ENCODE measurements around the gene DNAH17. TPM values are rescaled to one million over a fixed set of nuclear protein-coding genes. Genes with fewer than 3 reads are reported as not detected.

DNAH17 gene
- total and polyA plus RNA-seq, 2 of the 8 experiments (the other 6 are each of a cell fraction or from before 2014, with no cell fraction given) = 0.14 to 0.67 TPM

- Histone ChIP-seq H4K5ac (ENCODE audit: insufficient read length, low read depth, low read length) (no peak overlapping the region), H2BK5ac (ENCODE audit: low read depth, low read length) (no peak overlapping the region), H3K36me3 (ENCODE audit: control insufficient read depth in 2 of 4, insufficient read depth in 4 of 4, low read length in 3 of 4) (no peaks in the 10 kb centered on the region), H3K56ac (replicated peaks; ENCODE audit: insufficient read length, low read depth, low read length) (no peak overlapping the region), H2BK15ac (ENCODE audit: low read length) (no peak overlapping the region), H2BK12ac (ENCODE audit: low read depth, low read length) (0 out of 2 replicates have a peak overlapping the region, but pooled peaks have one; percentile 5), H3K4me1 (replicated peaks in 1 of 4; ENCODE audit: control insufficient read depth in 3 of 4, insufficient read depth in 4 of 4, low read length in 3 of 4) (peaks cover 0 to 3% (median 1%) of the 10 kb centered on the region in 4 experiments; a peak in 2 of 7 replicates), H3K4me3 (ENCODE audit: extremely low read depth in 1 of 4, insufficient read depth in 2 of 4, low read depth in 3 of 4, low read length in 4 of 4) (no peak overlapping the region), H3K79me2 (ENCODE audit: control insufficient read depth in 1 of 2, insufficient read depth in 2 of 2, low read length in 2 of 2) (no peaks in the 10 kb centered on the region), H3K27ac (ENCODE audit: low read depth, low read length) (no peak overlapping the region), H3K14ac (ENCODE audit: insufficient read length) (no peak overlapping the region), H3K79me1 (ENCODE audit: low read depth, low read length) (no peaks in the 10 kb centered on the region), H2AFZ (ENCODE audit: low read length) (no peak overlapping the region), H3K4me2 (ENCODE audit: insufficient read depth in 1 of 2, low read depth in 2 of 2, low read length in 2 of 2) (no peak overlapping the region), H3K18ac (ENCODE audit: extremely low read depth, low read length) (no peak overlapping the region), H3K23ac (ENCODE audit: insufficient read length) (no peak overlapping the region), H3K23me2 (ENCODE audit: low read depth, low read length) (no peaks in the 10 kb centered on the region), H4K91ac (replicated peaks; ENCODE audit: insufficient read length, low read length) (no peak overlapping the region), H3K27me3 (replicated peaks in 1 of 4; ENCODE audit: control insufficient read depth in 3 of 4, extremely low read depth in 1 of 4, insufficient read depth in 3 of 4, low read length in 3 of 4) (no peaks in the 10 kb centered on the region), H4K20me1 (replicated peaks in 1 of 2; ENCODE audit: control insufficient read depth in 1 of 2, insufficient read depth in 2 of 2, low read length in 2 of 2) (no peaks in the 10 kb centered on the region), H4K8ac (ENCODE audit: extremely low read depth, insufficient read depth, low read length) (no peak overlapping the region), H3K4ac (replicated peaks; ENCODE audit: insufficient read length, low read depth, low read length) (no peak overlapping the region), H2AK5ac (ENCODE audit: low read depth, low read length) (no peak overlapping the region), H2BK120ac (replicated peaks; ENCODE audit: low read depth, low read length) (no peak overlapping the region), H3K9ac (replicated peaks in 1 of 4; ENCODE audit: extremely low read depth in 1 of 4, low read depth in 3 of 4, low read length in 3 of 4) (no peak overlapping the region), H2BK20ac (ENCODE audit: low read length) (no peak overlapping the region), H3K9me3 (ENCODE audit: insufficient read depth in 2 of 2, low read depth in 1 of 2, low read length in 1 of 2) (no peaks in the 10 kb centered on the region)
- CTCF ChIA-PET (ENCODE audit: partially characterized antibody) = interaction anchor here (0.6 to 2.0 kb wide), 6 partner anchors 13 to 120 kb away, joined by 3 to 6 read pairs (median 4); no protein-coding TSS in a partner anchor
- WGBS, 2 experiments (ENCODE audit: extremely low coverage in 1 of 2, insufficient coverage in 1 of 2, insufficient read length in 1 of 2, insufficient replicate concordance in 2 of 2, low coverage in 1 of 2, low lambda C conversion rate in 2 of 2, missing lambda C conversion rate in 1 of 2) = 93% methylated on average over 15 of the region's 16 CpGs; no CpG with 5 or more reads in 1 of the 2 experiments
- POLR2A ChIA-PET (ENCODE audit: partially characterized antibody) = no interaction called here
- FAIRE-seq = no peak
- DNase-seq (ENCODE audit: low read depth in 1 of 2, low spot score in 2 of 2) = no peak
- TF ChIP-seq SIX5 (IDR thresholded peaks at IDR 0.05; ENCODE audit: low read depth, low read length) = no peak
- no peak for TF ChIP-seq CHD2 (IDR thresholded peaks at IDR 0.05; ENCODE audit: low read length)
- no peak for TF ChIP-seq USF2 (IDR thresholded peaks at IDR 0.05; ENCODE audit: low read length)
- TF ChIP-seq SIRT6 (IDR thresholded peaks at IDR 0.05; ENCODE audit: low read length) = no peak
- no peak for TF ChIP-seq JUND (IDR thresholded peaks at IDR 0.05; ENCODE audit: low read length)
- TF ChIP-seq RAD21 (IDR thresholded peaks at IDR 0.05 in 1 of 2, conservative IDR thresholded peaks at IDR 0.05 in 1 of 2; ENCODE audit: low read depth in 2 of 2, low read length in 2 of 2) = no peak
- TF ChIP-seq RBBP5 (IDR thresholded peaks at IDR 0.05; ENCODE audit: borderline replicate concordance, low read depth, low read length) = no peak
- TF ChIP-seq CEBPB (IDR thresholded peaks at IDR 0.05; ENCODE audit: low read depth, low read length) = no peak
- no peak for TF ChIP-seq HDAC6 (IDR thresholded peaks at IDR 0.05; ENCODE audit: low read depth, low read length)
- no peak for TF ChIP-seq FOSL1 (IDR thresholded peaks at IDR 0.05; ENCODE audit: insufficient read depth, low read depth, low read length)
- TF ChIP-seq EZH2 (IDR thresholded peaks at IDR 0.05; ENCODE audit: low read depth, low read length, severe bottlenecking) = no peak
- no peak for TF ChIP-seq JUN (IDR thresholded peaks at IDR 0.05; ENCODE audit: low read depth, low read length)
- no peak for TF ChIP-seq BRCA1 (IDR thresholded peaks at IDR 0.05; ENCODE audit: low read depth, low read length)
Observed at GRCh38 chr17:78591263-78591671, 14.1 kb upstream of the DNAH17 start.
